AG04450 (cell line): ENCODE measurements around the gene DIP2C. TPM values are rescaled to one million over a fixed set of nuclear protein-coding genes. Genes with fewer than 3 reads are reported as not detected.
A peak's percentile ranks its signal among the peaks of the same experiment; 100 is the strongest.

ENCODE experiments used
- CTCF ChIA-PET: fragments of 300-600, 350-600 bp; formaldehyde crosslinking; extraction: SDS; loops from one replicate; lab custom pipeline; 2022; ENCODE audit warnings: antibody characterized with exemption, inconsistent platforms; lab: Charles Lee
- POLR2A ChIA-PET: fragments of 350-600 bp; formaldehyde crosslinking; extraction: SDS; loops from one replicate; lab custom pipeline; 2021; ENCODE audit warnings: antibody characterized with exemption, inconsistent platforms; lab: Yijun Ruan, JAX
- DNase-seq: peaks from one replicate; pipeline ENCODE4 v3.0.0-alpha.2; 2011; ENCODE audit warnings: low read depth, low spot score
- H3K27ac ChIP-seq: one replicate; pipeline ENCODE4 v1.5.1; 2012; ENCODE audit warnings: low read depth, low read length, control low read depth
- H3K27me3 ChIP-seq: one replicate; pipeline ENCODE4 v1.6.0; 2012; ENCODE audit warnings: low read length; ENCODE audit not compliant: control insufficient read depth, insufficient read depth
- H3K4me3 ChIP-seq: 2 replicates; pipeline ENCODE4 v1.5.1; 2011; ENCODE audit warnings: mild to moderate bottlenecking, low read depth, low read length, control low read depth
- H3K9me3 ChIP-seq: 2 replicates; pipeline ENCODE4 v1.5.1; 2012; ENCODE audit warnings: low read length; ENCODE audit not compliant: control insufficient read depth, insufficient read depth
- polyA plus RNA-seq: library from polyadenylated mRNA; depleted of rRNA; stranded (reverse); fragments of >200 nt; gene quantifications from 2 replicates; pipeline ENCODE4 v1.2.3, GENCODE V29; 2011
- TF ChIP-seq, protein P1 (sequence below): IDR thresholded peaks from 2 replicates; pipeline ENCODE4 v1.5.1; 2011; ENCODE audit warnings: low read depth, low read length, control low read depth, inconsistent platforms

The DIP2C gene
- polyA plus RNA-seq, 1 experiment, result 9.6 TPM

DNA sequence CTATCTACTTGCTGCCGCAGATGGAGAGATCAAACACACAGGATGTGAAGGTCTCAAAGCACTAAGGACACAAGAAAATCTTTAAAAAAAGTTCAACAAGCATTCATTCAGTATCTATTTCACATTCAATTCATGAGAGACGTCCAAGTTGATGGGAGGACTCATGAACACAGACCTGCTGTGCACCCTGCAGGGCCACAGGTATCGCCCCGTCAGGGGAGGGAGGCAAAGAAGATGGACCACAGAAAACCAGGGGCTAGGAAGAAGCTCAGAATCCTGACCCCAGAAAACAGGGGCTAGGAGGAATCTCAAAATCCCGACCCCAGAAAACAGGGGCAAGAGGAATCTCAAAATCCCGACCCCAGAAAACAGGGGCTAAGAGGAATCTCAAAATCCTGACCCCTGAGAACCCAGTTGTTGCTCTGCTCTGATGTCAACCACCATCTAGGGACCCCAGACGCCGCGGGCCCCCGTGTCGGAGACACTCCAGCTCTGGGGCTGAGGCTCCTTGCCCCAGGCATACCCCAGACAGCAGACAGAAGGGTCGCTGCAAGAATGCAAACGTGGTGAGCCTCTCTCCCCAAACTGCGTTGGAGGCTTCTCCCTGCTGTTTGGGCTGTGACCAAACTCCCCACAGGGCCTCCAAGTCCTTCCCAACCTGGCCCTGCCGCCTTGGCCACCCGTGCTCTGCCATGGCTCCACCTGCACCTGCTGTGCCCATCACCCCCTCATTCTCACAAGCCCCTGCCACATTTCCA is 197.6 kb downstream of the DIP2C start:
- Histone ChIP-seq H3K9me3 (no peaks in the 10 kb centered on the region), H3K4me3 (no peak overlapping the region), H3K27ac (no peak overlapping the region), H3K27me3 (no peaks in the 10 kb centered on the region)
- TF ChIP-seq, protein P1, sequence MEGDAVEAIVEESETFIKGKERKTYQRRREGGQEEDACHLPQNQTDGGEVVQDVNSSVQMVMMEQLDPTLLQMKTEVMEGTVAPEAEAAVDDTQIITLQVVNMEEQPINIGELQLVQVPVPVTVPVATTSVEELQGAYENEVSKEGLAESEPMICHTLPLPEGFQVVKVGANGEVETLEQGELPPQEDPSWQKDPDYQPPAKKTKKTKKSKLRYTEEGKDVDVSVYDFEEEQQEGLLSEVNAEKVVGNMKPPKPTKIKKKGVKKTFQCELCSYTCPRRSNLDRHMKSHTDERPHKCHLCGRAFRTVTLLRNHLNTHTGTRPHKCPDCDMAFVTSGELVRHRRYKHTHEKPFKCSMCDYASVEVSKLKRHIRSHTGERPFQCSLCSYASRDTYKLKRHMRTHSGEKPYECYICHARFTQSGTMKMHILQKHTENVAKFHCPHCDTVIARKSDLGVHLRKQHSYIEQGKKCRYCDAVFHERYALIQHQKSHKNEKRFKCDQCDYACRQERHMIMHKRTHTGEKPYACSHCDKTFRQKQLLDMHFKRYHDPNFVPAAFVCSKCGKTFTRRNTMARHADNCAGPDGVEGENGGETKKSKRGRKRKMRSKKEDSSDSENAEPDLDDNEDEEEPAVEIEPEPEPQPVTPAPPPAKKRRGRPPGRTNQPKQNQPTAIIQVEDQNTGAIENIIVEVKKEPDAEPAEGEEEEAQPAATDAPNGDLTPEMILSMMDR, result no peak
- no peak for DNase-seq
- CTCF ChIA-PET, result interaction anchor here (1.0 to 1.8 kb wide), 2 partner anchors 18 to 19 kb away, joined by 3 to 6 read pairs; no protein-coding TSS in a partner anchor
- POLR2A ChIA-PET, result no interaction called here

DNA sequence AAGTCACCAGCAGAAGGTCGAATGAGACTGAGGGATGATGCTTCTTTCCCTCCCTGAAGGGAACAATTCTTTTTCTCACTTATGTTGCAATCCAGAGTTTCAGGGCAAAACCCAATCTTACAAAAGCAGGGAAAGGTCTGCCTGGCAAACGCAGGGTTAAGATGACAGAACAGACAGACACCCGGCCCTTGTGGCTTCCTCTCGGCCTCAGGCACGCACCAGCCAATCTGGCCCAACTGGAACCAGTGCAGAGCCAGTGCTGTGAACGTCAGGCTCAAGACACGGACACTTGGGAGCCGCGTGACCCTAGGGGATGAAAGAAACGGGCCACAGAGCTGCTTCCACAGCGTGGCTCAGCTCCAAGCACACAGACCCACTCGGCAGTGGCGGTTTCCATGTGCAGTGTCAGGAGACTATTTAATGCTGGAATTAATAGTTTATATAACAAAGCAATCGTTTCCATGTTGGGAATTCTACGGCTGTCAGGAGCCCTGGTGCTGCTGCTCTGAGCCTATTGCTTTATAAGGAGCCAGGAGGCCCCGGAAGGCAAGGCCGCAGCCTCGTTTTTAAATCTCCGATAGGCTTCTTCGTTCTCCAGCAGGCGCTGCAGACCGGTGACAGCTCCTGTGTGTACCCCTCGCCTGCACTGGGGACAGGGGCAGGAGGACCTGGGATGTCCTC is 198.4 kb downstream of the DIP2C start:
- no peak overlapping the region for H3K4me3 ChIP-seq

DNA sequence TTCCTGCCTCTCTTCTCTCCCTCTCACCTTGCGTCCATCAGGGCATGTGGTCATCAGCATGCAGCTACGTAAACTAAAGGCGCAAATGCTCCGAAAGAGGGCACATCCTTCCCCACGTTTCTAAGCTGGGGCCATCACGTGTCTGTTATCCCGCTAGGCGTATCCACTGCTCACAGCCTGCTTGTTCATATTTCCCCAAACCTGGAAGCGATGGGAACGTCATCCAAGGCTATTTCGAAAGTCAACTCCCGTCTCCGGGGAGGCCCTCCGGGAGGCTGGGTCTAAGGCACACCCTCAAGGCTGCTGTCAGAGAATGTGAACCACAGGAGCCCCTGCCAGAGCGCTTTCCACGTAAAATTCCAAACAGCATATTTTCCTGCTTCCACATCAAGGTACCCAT is 199.2 kb downstream of the DIP2C start:
- TF ChIP-seq, protein P1, result no peak
- Histone ChIP-seq H3K27ac (no peak overlapping the region), H3K27me3 (no peaks in the 10 kb centered on the region), H3K4me3 (no peak overlapping the region), H3K9me3 (no peaks in the 10 kb centered on the region)
- DNase-seq, result no peak
- CTCF ChIA-PET, result no interaction called here
- POLR2A ChIA-PET, result no interaction called here

More for the DNA sequence above, 198.4 kb downstream of the DIP2C start:
- ChIA-PET POLR2A (no interaction called here), CTCF (no interaction called here)
- H3K27me3 ChIP-seq, result no peaks in the 10 kb centered on the region
- peak overlapping the region; percentile 39 for H3K27ac ChIP-seq
- TF ChIP-seq, protein P1, result no peak
- no peak for DNase-seq
- no peaks in the 10 kb centered on the region for H3K9me3 ChIP-seq

DNA sequence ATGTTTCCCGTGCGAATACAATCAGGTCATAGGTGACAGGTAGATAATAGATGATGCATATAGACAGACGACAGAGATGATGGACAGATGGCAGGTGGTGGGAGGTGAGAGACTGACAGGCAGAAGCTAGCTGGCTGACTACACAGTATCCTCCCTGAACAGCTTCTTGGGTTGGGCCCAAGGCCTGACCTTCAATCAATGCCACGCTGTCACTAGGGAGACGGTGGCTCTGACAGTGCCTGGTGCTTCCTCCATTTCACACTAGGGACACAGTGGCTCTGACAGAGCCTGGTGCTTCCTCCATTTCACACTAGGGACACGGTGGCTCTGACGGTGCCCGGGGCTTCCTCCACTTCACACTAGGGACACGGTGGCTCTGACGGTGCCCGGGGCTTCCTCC is 200.1 kb downstream of the DIP2C start:
- ChIA-PET CTCF (no interaction called here), POLR2A (no interaction called here)
- Histone ChIP-seq H3K27ac (no peak overlapping the region), H3K4me3 (no peak overlapping the region), H3K9me3 (no peaks in the 10 kb centered on the region), H3K27me3 (no peaks in the 10 kb centered on the region)
- TF ChIP-seq, protein P1, result no peak
- no peak for DNase-seq

DNA sequence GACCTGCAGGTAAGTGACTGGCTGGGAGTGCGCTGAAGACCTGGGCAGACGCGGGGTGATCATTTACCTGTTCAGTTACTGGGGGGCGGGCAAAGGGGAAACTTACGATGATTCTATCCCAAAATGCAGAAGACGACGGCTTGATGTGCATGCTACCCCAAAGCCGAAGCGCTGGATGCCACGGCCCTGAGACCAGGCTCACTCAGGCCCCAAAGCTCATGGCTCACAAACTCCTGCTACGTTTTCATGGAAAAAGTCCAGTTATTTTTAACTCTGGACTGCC is 200.6 kb downstream of the DIP2C start:
- CTCF ChIA-PET, result no interaction called here
- TF ChIP-seq, protein P1, result no peak
- H3K9me3 ChIP-seq, result no peaks in the 10 kb centered on the region
- H3K4me3 ChIP-seq, result no peak overlapping the region
- no peak overlapping the region for H3K27ac ChIP-seq
- POLR2A ChIA-PET, result no interaction called here
- no peaks in the 10 kb centered on the region for H3K27me3 ChIP-seq
- no peak for DNase-seq
